HG03571 (cell line): ENCODE measurements around the gene NEMF.
"Not testable (repeated sequence)": the region's sequence is repeated elsewhere in the genome, so short reads cannot be mapped to it uniquely, and the experiment has no call there.

Source experiments
- ATAC-seq: cut with Tn5 transposase; IDR thresholded peaks from one replicate; pipeline ENCODE4 v1.9.1; 2021; ENCODE audit not compliant: unreplicated experiment

Gene NEMF

GRCh38 chr14:49761839-49762551 is 90.6 kb downstream of the NEMF start:
- ATAC-seq: no peak

DNA sequence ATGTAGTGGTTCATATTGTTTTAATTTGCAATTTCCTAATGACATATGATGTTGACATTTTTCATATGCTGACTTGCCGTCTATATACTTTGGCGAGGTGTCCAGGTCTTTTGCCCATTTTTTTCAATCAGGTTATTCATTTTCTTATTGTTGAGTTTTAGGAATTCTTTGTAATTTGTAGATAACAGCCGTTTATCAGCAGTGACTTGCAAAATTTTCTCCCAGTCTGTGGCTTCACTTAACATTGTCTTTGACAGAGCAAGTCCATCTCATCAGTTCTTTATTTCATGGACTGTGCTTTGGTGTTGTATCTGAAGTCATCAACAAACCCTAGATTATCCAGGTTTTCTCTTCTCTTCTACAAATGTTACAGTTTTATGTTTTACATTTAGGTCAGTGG is 97.2 kb downstream of the NEMF start:
- ATAC-seq: no peak

- ATAC-seq: no peak
These were observed 98.0 kb downstream of the NEMF start for GRCh38 chr14:49754570-49755097.

GRCh38 chr14:49746476-49746875 is 106.1 kb downstream of the NEMF start:
- ATAC-seq: not testable (repeated sequence)

DNA sequence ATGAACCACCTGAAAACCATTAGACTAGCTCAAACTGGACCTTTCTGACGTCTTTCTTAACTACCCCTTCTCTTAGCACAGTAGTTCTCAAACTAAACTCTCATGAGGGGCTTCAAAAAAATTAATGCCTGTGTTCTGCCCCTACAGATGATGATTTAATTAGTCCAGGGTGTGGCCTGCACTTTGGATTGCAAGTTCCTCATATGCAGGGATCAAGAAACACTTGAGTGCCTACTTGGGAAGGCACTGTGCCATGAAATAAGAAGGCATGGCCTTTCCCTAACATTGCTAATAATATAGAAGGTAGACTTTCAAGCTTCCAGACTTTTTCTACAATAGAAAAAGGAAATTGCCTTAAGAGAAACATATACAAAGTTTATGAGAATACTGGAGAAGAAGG is 107.4 kb downstream of the NEMF start:
- ATAC-seq: no peak

- not testable (repeated sequence) for ATAC-seq
These were observed 116.9 kb downstream of the NEMF start for GRCh38 chr14:49735669-49736068.

DNA sequence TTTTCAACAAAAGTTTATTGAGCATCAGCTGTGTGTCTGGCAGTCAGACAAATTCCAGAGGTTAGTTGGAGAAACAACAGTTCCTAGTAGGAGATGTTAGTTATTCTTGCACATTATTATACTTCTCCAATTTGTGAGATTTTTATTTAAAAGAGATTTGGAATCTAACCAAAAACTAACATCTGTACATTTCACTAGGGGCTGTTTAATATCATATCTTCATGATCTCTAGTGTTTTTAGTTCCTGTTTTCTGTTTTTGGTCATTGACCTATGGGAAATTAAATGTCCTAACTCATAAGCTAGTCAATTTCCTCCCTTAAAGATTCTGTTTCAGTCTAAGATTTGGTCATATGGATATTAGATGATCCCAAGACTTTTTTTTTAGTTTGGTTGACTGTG is 118.8 kb downstream of the NEMF start:
- no peak for ATAC-seq

DNA sequence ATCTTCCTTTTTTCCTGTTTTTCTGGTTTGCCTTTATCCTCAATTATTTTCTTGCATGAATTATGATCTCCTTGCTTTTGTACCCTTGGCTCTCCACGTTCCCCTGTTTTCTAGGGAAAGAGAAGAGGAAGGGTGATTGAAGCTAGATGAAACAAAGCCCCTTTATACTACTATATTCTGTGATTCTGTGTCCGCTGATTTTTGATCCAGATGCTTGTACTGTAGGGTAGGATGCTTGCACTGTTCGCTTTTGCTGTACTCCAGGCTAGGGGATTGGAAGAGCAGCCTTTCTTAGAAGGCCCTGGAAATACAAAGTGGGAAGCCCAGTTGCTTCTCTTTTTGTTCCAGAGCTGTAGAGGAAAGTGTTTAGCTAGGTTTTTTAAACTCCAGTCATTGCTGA is 119.7 kb downstream of the NEMF start:
- ATAC-seq: no peak
